PC-3 (cell line): Measurements from ENCODE around the gene FSTL4. TPM values are rescaled to one million over a fixed set of nuclear protein-coding genes. Genes with fewer than 3 reads are reported as not detected.
A peak's percentile ranks its signal among the peaks of the same experiment; 100 is the strongest.

Experiments used
- ATAC-seq: fragments of 200-7000 bp; cut with Tn5 transposase; 2 replicates; pipeline ENCODE4 v1.9.1; 2020; ENCODE audit warnings: mild to moderate bottlenecking, moderate library complexity
- BruUV-seq: library from RNA; stranded (reverse); fragments of 400-500 nt; replicated peaks from 2 replicates; lab custom pipeline; 2021; lab: Mats Ljungman, UMichigan
- CTCF ChIA-PET: fragments of 300-600 bp; sonication (Branson Sonifier 250); formaldehyde crosslinking; loops from one replicate; lab custom pipeline; 2022; ENCODE audit warnings: antibody characterized with exemption; lab: Charles Lee
- POLR2A ChIA-PET: fragments of 300-600 bp; sonication (Branson Sonifier 250); formaldehyde crosslinking; loops from one replicate; lab custom pipeline; 2022; ENCODE audit warnings: antibody characterized with exemption; ENCODE audit not compliant: unreplicated experiment; lab: Charles Lee
- DNase-seq: peaks from one replicate; pipeline ENCODE4 v3.0.0-alpha.2; 2015
- H2AFZ ChIP-seq: fragments of 300-600 bp; sonication (generic); 2 replicates; pipeline ENCODE4 v1.6.0; 2016; ENCODE audit warnings: antibody characterized with exemption, low read length
- H3F3A ChIP-seq: fragments of 300-600 bp; sonication (generic); one replicate; pipeline ENCODE4 v1.6.0; 2017; ENCODE audit warnings: antibody characterized with exemption, low read length, control low read depth, mild to moderate bottlenecking; ENCODE audit not compliant: unreplicated experiment
- H3K27ac ChIP-seq: fragments of 300-600 bp; sonication (generic); 2 replicates; pipeline ENCODE4 v1.5.1; 2016; ENCODE audit warnings: mild to moderate bottlenecking, low read length
- H3K27me3 ChIP-seq: fragments of 300-600 bp; sonication (generic); 2 replicates; pipeline ENCODE4 v1.6.1; 2016; ENCODE audit warnings: low read length, mixed read lengths
- H3K36me3 ChIP-seq: fragments of 300-600 bp; sonication (generic); 2 replicates; pipeline ENCODE4 v1.6.1; 2016; ENCODE audit warnings: low read depth, mixed run types, low read length, mixed read lengths
- H3K4me1 ChIP-seq: fragments of 300-600 bp; sonication (generic); 2 replicates; pipeline ENCODE4 v1.5.1; 2016; ENCODE audit warnings: low read length; ENCODE audit not compliant: insufficient read depth
- H3K4me2 ChIP-seq: fragments of 300-600 bp; sonication (generic); 2 replicates; pipeline ENCODE4 v1.6.0; 2016; ENCODE audit warnings: low read length
- H3K4me3 ChIP-seq: fragments of 300-600 bp; sonication (generic); 2 replicates; pipeline ENCODE4 v1.5.1; 2016; ENCODE audit warnings: mild to moderate bottlenecking, low read length, mixed read lengths
- H3K79me2 ChIP-seq: fragments of 300-600 bp; sonication (generic); 2 replicates; pipeline ENCODE4 v1.6.1; 2017; ENCODE audit warnings: low read length, mixed read lengths
- H3K9ac ChIP-seq: fragments of 300-600 bp; sonication (generic); 2 replicates; pipeline ENCODE4 v1.6.0; 2016; ENCODE audit warnings: mild to moderate bottlenecking, low read length
- H3K9me2 ChIP-seq: fragments of 300-600 bp; sonication (generic); replicated peaks from 2 replicates; pipeline ENCODE4 v1.6.1; 2016; ENCODE audit warnings: mixed run types, low read length, mixed read lengths
- H3K9me3 ChIP-seq: fragments of 300-600 bp; sonication (generic); 2 replicates; pipeline ENCODE4 v1.6.1; 2016; ENCODE audit warnings: low read length, mixed read lengths
- H4K20me1 ChIP-seq: fragments of 300-600 bp; sonication (generic); 2 replicates; pipeline ENCODE4 v1.6.1; 2016; ENCODE audit warnings: low read length, mixed read lengths
- EZH2 ChIP-seq: fragments of 300-600 bp; sonication (generic); IDR thresholded peaks from one replicate; pipeline ENCODE4 v1.6.1; 2017; ENCODE audit warnings: antibody characterized with exemption, mild to moderate bottlenecking, low read length; ENCODE audit not compliant: unreplicated experiment
- EZH2phosphoT487 ChIP-seq: fragments of 300-600 bp; sonication (generic); IDR thresholded peaks from 2 replicates; pipeline ENCODE4 v1.6.1; 2018; ENCODE audit warnings: mild to moderate bottlenecking, antibody characterized with exemption, low read length, borderline replicate concordance
- intact Hi-C: fragments of 100-400 bp; cut with micrococcal nuclease; formaldehyde crosslinking; loops from 2 replicates; pipeline ENCODE4 v1.9.0; 2023
- total RNA-seq: library from RNA; depleted of rRNA; stranded (reverse); fragments of >200 nt; gene quantifications from 2 replicates; pipeline ENCODE4 v1.2.3, GENCODE V29; 2014
- TF ChIP-seq, protein P1 (sequence below): fragments of 300-600 bp; sonication (generic); conservative IDR thresholded peaks from 2 replicates; pipeline ENCODE4 v1.5.1; 2017; ENCODE audit warnings: antibody characterized with exemption, low read depth, mild to moderate bottlenecking, low read length

The FSTL4 gene
- total RNA-seq, 1 experiment from 2014 or later = 4.2 TPM

DNA sequence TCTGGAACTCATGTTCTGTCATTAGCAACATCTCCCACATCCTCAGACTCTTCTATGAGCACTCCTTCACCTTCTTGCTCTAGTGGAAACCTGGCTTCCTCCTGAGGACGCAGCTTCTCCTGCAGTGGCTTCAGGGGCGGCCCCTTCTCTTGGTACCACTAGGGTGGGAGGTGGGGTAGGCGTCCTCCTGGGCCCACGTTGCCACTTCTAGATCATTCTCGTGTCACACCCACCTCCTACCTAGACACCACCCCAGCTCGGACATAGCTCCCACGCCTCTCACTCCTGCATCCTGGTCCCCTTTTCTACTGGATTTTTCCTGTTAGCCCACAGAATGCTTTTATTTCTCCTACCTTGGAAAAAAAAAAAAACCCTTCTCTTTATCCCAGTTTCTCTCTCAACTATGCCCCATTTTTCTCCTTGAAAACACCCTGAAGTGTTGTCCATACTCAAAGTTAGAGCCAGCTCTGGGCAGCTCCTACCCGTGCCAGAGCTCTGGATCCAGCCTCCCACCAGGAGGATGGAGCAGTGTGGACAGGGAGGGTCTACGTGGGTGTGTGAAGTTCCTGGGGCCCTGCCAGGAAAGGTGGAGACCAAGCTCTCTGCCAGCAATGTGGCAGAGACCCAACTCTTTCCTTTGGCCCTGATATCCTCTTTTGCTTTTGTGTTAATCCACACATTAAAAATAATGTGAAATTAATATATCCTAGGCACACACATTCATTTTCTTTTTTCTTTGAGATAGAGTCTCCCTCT is 381.3 kb downstream of the FSTL4 start:
- H3K36me3 ChIP-seq = no peaks in the 10 kb centered on the region
- intact Hi-C loops = no loop called here
- CTCF ChIA-PET = no interaction called here

DNA sequence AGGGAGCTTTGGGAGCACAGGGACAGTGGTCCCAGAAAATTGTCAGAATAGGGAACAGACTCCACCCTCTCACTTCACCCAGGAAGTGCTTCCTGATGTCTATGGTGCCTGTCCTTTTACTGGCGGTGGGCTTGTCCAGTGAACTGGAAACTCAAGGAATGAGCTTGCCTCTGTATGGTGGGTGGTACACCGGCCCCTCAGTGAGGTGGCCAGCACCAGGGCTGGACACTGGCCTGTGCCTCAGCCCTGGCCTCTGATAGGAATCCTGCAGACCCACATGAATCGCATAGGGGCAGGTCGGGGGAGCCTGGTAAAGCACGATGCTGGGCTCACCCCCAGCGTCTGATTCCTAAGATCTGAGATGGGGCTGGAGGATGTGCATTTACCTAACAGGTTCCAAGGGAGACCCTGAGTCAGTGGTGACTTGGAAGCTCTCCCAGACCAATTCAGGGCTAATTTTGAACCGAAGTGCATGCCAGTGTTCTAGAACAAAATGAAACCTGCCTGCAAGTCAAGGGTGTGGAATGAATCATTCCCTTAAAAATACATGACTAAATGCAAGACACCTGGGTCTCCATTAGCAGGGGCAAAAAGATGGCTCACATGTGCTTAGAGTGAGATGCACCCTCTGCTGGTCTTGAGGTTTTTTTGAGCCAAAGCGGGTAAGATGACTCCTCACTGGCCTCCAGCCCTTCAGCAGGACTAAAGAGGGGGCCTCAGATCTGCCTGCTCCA is 382.2 kb downstream of the FSTL4 start:
- Histone ChIP-seq H3K9me2 (no peaks in the 10 kb centered on the region), H3F3A (no peaks in the 10 kb centered on the region), H3K9me3 (no peaks in the 10 kb centered on the region), H3K36me3 (no peaks in the 10 kb centered on the region), H3K79me2 (no peaks in the 10 kb centered on the region), H3K4me2 (no peak overlapping the region), H2AFZ (no peak overlapping the region), H4K20me1 (no peaks in the 10 kb centered on the region), H3K9ac (no peak overlapping the region), H3K4me3 (no peak overlapping the region), H3K27me3 (no peaks in the 10 kb centered on the region), H3K4me1 (peaks cover 11% of the 10 kb centered on the region), H3K27ac (no peak overlapping the region)
- ATAC-seq (no peak), DNase-seq (peak; percentile 38)
- TF ChIP-seq, protein P1, sequence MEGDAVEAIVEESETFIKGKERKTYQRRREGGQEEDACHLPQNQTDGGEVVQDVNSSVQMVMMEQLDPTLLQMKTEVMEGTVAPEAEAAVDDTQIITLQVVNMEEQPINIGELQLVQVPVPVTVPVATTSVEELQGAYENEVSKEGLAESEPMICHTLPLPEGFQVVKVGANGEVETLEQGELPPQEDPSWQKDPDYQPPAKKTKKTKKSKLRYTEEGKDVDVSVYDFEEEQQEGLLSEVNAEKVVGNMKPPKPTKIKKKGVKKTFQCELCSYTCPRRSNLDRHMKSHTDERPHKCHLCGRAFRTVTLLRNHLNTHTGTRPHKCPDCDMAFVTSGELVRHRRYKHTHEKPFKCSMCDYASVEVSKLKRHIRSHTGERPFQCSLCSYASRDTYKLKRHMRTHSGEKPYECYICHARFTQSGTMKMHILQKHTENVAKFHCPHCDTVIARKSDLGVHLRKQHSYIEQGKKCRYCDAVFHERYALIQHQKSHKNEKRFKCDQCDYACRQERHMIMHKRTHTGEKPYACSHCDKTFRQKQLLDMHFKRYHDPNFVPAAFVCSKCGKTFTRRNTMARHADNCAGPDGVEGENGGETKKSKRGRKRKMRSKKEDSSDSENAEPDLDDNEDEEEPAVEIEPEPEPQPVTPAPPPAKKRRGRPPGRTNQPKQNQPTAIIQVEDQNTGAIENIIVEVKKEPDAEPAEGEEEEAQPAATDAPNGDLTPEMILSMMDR = no peak
- no peak for TF ChIP-seq EZH2phosphoT487
- no peak for TF ChIP-seq EZH2
- ChIA-PET POLR2A (no interaction called here), CTCF (no interaction called here)
- intact Hi-C loops = no loop called here
- BruUV-seq = no TSS peak

More for the DNA sequence above, 381.3 kb downstream of the FSTL4 start:
- no peaks in the 10 kb centered on the region for H3K9me3 ChIP-seq
- no peak overlapping the region for H3K4me3 ChIP-seq
- no peaks in the 10 kb centered on the region for H3K27me3 ChIP-seq
- DNase-seq (no peak), ATAC-seq (no peak)
- no peak overlapping the region for H2AFZ ChIP-seq
- H3K79me2 ChIP-seq = no peaks in the 10 kb centered on the region
- no peak overlapping the region for H3K9ac ChIP-seq
- POLR2A ChIA-PET = no interaction called here
- no peak overlapping the region for H3K27ac ChIP-seq
- H3F3A ChIP-seq = no peaks in the 10 kb centered on the region
- BruUV-seq = no TSS peak
- H3K9me2 ChIP-seq = no peaks in the 10 kb centered on the region
- no peaks in the 10 kb centered on the region for H4K20me1 ChIP-seq
- H3K4me2 ChIP-seq = no peak overlapping the region
- no peak for TF ChIP-seq EZH2phosphoT487
- TF ChIP-seq, protein P1 = no peak
- TF ChIP-seq EZH2 = no peak
- peaks cover 4% of the 10 kb centered on the region for H3K4me1 ChIP-seq

- H3K4me2 ChIP-seq = no peak overlapping the region
- TF ChIP-seq, protein P1 = no peak
- TF ChIP-seq EZH2phosphoT487 (no peak), EZH2 (no peak)
- no peak overlapping the region for H3K4me3 ChIP-seq
- H2AFZ ChIP-seq = no peak overlapping the region
- no peaks in the 10 kb centered on the region for H3K9me2 ChIP-seq
- CTCF ChIA-PET = no interaction called here
- no peaks in the 10 kb centered on the region for H3K36me3 ChIP-seq
- BruUV-seq = no TSS peak
- H3K9me3 ChIP-seq = no peaks in the 10 kb centered on the region
- DNase-seq (no peak), ATAC-seq (no peak)
- H3K27me3 ChIP-seq = no peaks in the 10 kb centered on the region
- intact Hi-C loops = no loop called here
- no peak overlapping the region for H3K9ac ChIP-seq
- POLR2A ChIA-PET = no interaction called here
- no peaks in the 10 kb centered on the region for H3F3A ChIP-seq
- H3K27ac ChIP-seq = no peak overlapping the region
- H3K4me1 ChIP-seq = peaks cover 11% of the 10 kb centered on the region
- no peaks in the 10 kb centered on the region for H4K20me1 ChIP-seq
- H3K79me2 ChIP-seq = no peaks in the 10 kb centered on the region
Observed at GRCh38 chr5:133228316-133228715, 384.0 kb downstream of the FSTL4 start.
